Dendritic cell treated with granulocyte-macrophage colony-stimulating factor and Interleukin-4, amounts not matched to agents 40 ng/mL and 50 ng/mL, for 4 days (primary cell): Measurements from ENCODE around the gene SCFD1.

ENCODE experiments used
- H3K27ac Mint-ChIP-seq: one replicate; pipeline ENCODE4 v1.8.0; 2022; ENCODE audit warnings: mild to moderate bottlenecking, mixed read lengths
- H3K27me3 Mint-ChIP-seq: one replicate; pipeline ENCODE4 v1.8.0; 2022; ENCODE audit warnings: mild to moderate bottlenecking, mixed read lengths
- H3K36me3 Mint-ChIP-seq: one replicate; pipeline ENCODE4 v1.8.0; 2022; ENCODE audit warnings: low read depth, mixed read lengths
- H3K4me1 Mint-ChIP-seq: one replicate; pipeline ENCODE4 v1.8.0; 2022; ENCODE audit warnings: low read depth, mixed read lengths
- H3K4me3 Mint-ChIP-seq: one replicate; pipeline ENCODE4 v1.8.0; 2022; ENCODE audit warnings: mild to moderate bottlenecking, moderate library complexity, mixed read lengths
- H3K9me3 Mint-ChIP-seq: one replicate; pipeline ENCODE4 v1.8.0; 2022; ENCODE audit warnings: mixed read lengths
- intact Hi-C: fragments of 100-400 bp; cut with micrococcal nuclease; formaldehyde crosslinking; loops from one replicate; pipeline ENCODE4 v1.15.0; 2022

SCFD1 gene

GRCh38 chr14:30719137-30719536, 97.0 kb downstream of the SCFD1 start:
- no peak overlapping the region for H3K27ac Mint-ChIP-seq
- H3K4me3 Mint-ChIP-seq, result no peak overlapping the region
- H3K9me3 Mint-ChIP-seq, result no peaks in the 10 kb centered on the region
- intact Hi-C loops, result loop anchor here (10.0 kb wide), 1 partner anchor 426 kb away; no protein-coding TSS in a partner anchor
- no peaks in the 10 kb centered on the region for H3K4me1 Mint-ChIP-seq
- H3K27me3 Mint-ChIP-seq, result no peaks in the 10 kb centered on the region
- peaks cover 44% of the 10 kb centered on the region for H3K36me3 Mint-ChIP-seq

GRCh38 chr14:30725763-30726162, 103.6 kb downstream of the SCFD1 start:
- Mint-ChIP-seq H3K4me3 (no peak overlapping the region), H3K9me3 (peaks cover 11% of the 10 kb centered on the region), H3K27me3 (no peaks in the 10 kb centered on the region), H3K4me1 (peaks cover 7% of the 10 kb centered on the region), H3K27ac (no peak overlapping the region), H3K36me3 (peaks cover 80% of the 10 kb centered on the region)
- intact Hi-C loops, result no loop called here

GRCh38 chr14:30728471-30728870, 106.4 kb downstream of the SCFD1 start:
- Mint-ChIP-seq H3K27ac (no peak overlapping the region), H3K9me3 (peaks cover 11% of the 10 kb centered on the region), H3K4me3 (no peak overlapping the region), H3K36me3 (peaks cover 90% of the 10 kb centered on the region), H3K27me3 (no peaks in the 10 kb centered on the region), H3K4me1 (peaks cover 7% of the 10 kb centered on the region)
- intact Hi-C loops, result no loop called here

- intact Hi-C loops, result no loop called here
- Mint-ChIP-seq H3K27ac (no peak overlapping the region), H3K4me1 (no peaks in the 10 kb centered on the region), H3K36me3 (peaks cover 46% of the 10 kb centered on the region), H3K4me3 (no peak overlapping the region), H3K27me3 (no peaks in the 10 kb centered on the region), H3K9me3 (no peaks in the 10 kb centered on the region)
Observed at GRCh38 chr14:30737916-30738315, 115.8 kb downstream of the SCFD1 start.

- intact Hi-C loops, result no loop called here
- Mint-ChIP-seq H3K27me3 (no peaks in the 10 kb centered on the region), H3K27ac (no peak overlapping the region)
Observed at GRCh38 chr14:30738978-30739377, 116.9 kb downstream of the SCFD1 start.

GRCh38 chr14:30748343-30748742, 126.2 kb downstream of the SCFD1 start:
- no peak overlapping the region for H3K4me3 Mint-ChIP-seq
- no peaks in the 10 kb centered on the region for H3K27me3 Mint-ChIP-seq
- intact Hi-C loops, result no loop called here
- H3K27ac Mint-ChIP-seq, result no peak overlapping the region
- no peaks in the 10 kb centered on the region for H3K4me1 Mint-ChIP-seq
- no peaks in the 10 kb centered on the region for H3K9me3 Mint-ChIP-seq
- no peaks in the 10 kb centered on the region for H3K36me3 Mint-ChIP-seq

More at GRCh38 chr14:30738978-30739377, 116.9 kb downstream of the SCFD1 start:
- Mint-ChIP-seq H3K9me3 (no peaks in the 10 kb centered on the region), H3K36me3 (peaks cover 35% of the 10 kb centered on the region), H3K4me3 (no peak overlapping the region), H3K4me1 (no peaks in the 10 kb centered on the region)

GRCh38 chr14:30751646-30752416, 129.7 kb downstream of the SCFD1 start:
- intact Hi-C loops, result no loop called here
- Mint-ChIP-seq H3K4me1 (no peaks in the 10 kb centered on the region), H3K4me3 (no peak overlapping the region), H3K27ac (no peak overlapping the region), H3K27me3 (no peaks in the 10 kb centered on the region), H3K9me3 (no peaks in the 10 kb centered on the region), H3K36me3 (no peaks in the 10 kb centered on the region)

- Mint-ChIP-seq H3K36me3 (no peaks in the 10 kb centered on the region), H3K9me3 (no peaks in the 10 kb centered on the region)
- intact Hi-C loops, result no loop called here
Observed at GRCh38 chr14:30753452-30753851, 131.3 kb downstream of the SCFD1 start.

GRCh38 chr14:30754778-30755177, 132.7 kb downstream of the SCFD1 start:
- H3K27ac Mint-ChIP-seq, result no peak overlapping the region
- no peaks in the 10 kb centered on the region for H3K27me3 Mint-ChIP-seq
- H3K36me3 Mint-ChIP-seq, result no peaks in the 10 kb centered on the region
- intact Hi-C loops, result no loop called here
- H3K4me1 Mint-ChIP-seq, result no peaks in the 10 kb centered on the region
- H3K9me3 Mint-ChIP-seq, result no peaks in the 10 kb centered on the region
- H3K4me3 Mint-ChIP-seq, result no peak overlapping the region

More at GRCh38 chr14:30753452-30753851, 131.3 kb downstream of the SCFD1 start:
- no peak overlapping the region for H3K4me3 Mint-ChIP-seq
- H3K4me1 Mint-ChIP-seq, result no peaks in the 10 kb centered on the region
- H3K27ac Mint-ChIP-seq, result no peak overlapping the region
- H3K27me3 Mint-ChIP-seq, result no peaks in the 10 kb centered on the region

- H3K27ac Mint-ChIP-seq, result no peak overlapping the region
- H3K36me3 Mint-ChIP-seq, result no peaks in the 10 kb centered on the region
- H3K9me3 Mint-ChIP-seq, result peaks cover under 1% of the 10 kb centered on the region
- intact Hi-C loops, result no loop called here
- no peaks in the 10 kb centered on the region for H3K27me3 Mint-ChIP-seq
- H3K4me3 Mint-ChIP-seq, result no peak overlapping the region
- H3K4me1 Mint-ChIP-seq, result no peaks in the 10 kb centered on the region
Observed at GRCh38 chr14:30756594-30756993, 134.5 kb downstream of the SCFD1 start.

- intact Hi-C loops, result no loop called here
- Mint-ChIP-seq H3K27ac (no peak overlapping the region), H3K4me3 (no peak overlapping the region), H3K27me3 (no peaks in the 10 kb centered on the region), H3K9me3 (peaks cover 6% of the 10 kb centered on the region), H3K36me3 (no peaks in the 10 kb centered on the region), H3K4me1 (no peaks in the 10 kb centered on the region)
Observed at GRCh38 chr14:30757082-30757481, 135.0 kb downstream of the SCFD1 start.

GRCh38 chr14:30759172-30760125, 137.3 kb downstream of the SCFD1 start:
- Mint-ChIP-seq H3K4me3 (no peak overlapping the region), H3K9me3 (peaks cover 28% of the 10 kb centered on the region), H3K36me3 (no peaks in the 10 kb centered on the region), H3K4me1 (no peaks in the 10 kb centered on the region), H3K27me3 (no peaks in the 10 kb centered on the region), H3K27ac (no peak overlapping the region)
- intact Hi-C loops, result no loop called here

- intact Hi-C loops, result no loop called here
- H3K27me3 Mint-ChIP-seq, result no peaks in the 10 kb centered on the region
- no peaks in the 10 kb centered on the region for H3K4me1 Mint-ChIP-seq
- peaks cover 32% of the 10 kb centered on the region for H3K9me3 Mint-ChIP-seq
- no peak overlapping the region for H3K27ac Mint-ChIP-seq
- H3K4me3 Mint-ChIP-seq, result no peak overlapping the region
- no peaks in the 10 kb centered on the region for H3K36me3 Mint-ChIP-seq
Observed at GRCh38 chr14:30763891-30764290, 141.8 kb downstream of the SCFD1 start.

GRCh38 chr14:30767624-30768023, 145.5 kb downstream of the SCFD1 start:
- Mint-ChIP-seq H3K36me3 (no peaks in the 10 kb centered on the region), H3K4me1 (peaks cover 6% of the 10 kb centered on the region), H3K27ac (no peak overlapping the region), H3K4me3 (no peak overlapping the region), H3K27me3 (peaks cover 4% of the 10 kb centered on the region), H3K9me3 (peaks cover 23% of the 10 kb centered on the region)
- intact Hi-C loops, result no loop called here
